ENCODE results near the gene KCNJ12. TPM values are rescaled to one million over a fixed set of nuclear protein-coding genes. Genes with fewer than 3 reads are reported as not detected.
"Not testable (repeated sequence)": the region's sequence is repeated elsewhere in the genome, so short reads cannot be mapped to it uniquely, and the experiment has no call there.

Gene KCNJ12
- polyA plus RNA-seq, 3 donors, result not detected

DNA sequence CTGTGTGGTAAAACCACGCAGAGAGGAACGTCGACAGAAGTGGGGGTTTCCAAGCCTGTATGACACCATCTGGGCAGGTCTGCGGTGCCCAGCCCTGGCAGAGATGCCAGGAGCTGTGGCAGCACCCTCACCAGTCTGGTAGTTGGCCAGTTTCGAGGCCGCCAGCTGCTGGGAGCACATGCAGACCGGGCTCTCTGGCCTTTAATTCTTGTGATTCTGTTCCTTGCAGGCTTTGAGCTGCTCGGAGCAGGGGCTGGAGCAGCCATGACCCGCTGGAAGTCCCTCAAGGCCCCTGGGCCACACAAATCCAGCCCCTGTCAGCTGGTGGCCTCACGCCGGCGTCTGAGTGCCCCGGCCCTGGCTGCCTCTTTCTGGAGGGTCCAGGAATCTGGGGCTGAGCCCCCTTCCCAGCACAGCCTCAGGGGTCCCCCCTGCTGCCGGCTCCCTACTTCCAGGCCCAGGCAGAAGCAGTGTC lies 36.1 kb downstream of the KCNJ12 start:
- H3K4me3 Mint-ChIP-seq; H3K27ac ChIP-seq (ENCODE audit: low read depth in 1 of 2, low read length in 2 of 2); H3K4me2 ChIP-seq (replicated peaks; ENCODE audit: extremely low read depth, low read length, poor library complexity, severe bottlenecking); H3K4me1 Mint-ChIP-seq; H3K36me3 ChIP-seq (replicated peaks in 1 of 2; ENCODE audit: control insufficient read depth in 1 of 2, insufficient read depth in 2 of 2, low read length in 2 of 2); H3K27ac Mint-ChIP-seq; H3K9ac ChIP-seq (ENCODE audit: insufficient read depth, low read length, poor library complexity, severe bottlenecking); H3K27me3 ChIP-seq (ENCODE audit: control insufficient read depth in 2 of 2, insufficient read depth in 2 of 2, low read length in 2 of 2); H3K9me3 ChIP-seq (replicated peaks in 1 of 2; ENCODE audit: control insufficient read depth in 1 of 2, insufficient read depth in 1 of 2, low read length in 2 of 2); H3K79me2 ChIP-seq (ENCODE audit: insufficient read depth, low read length); H3K27me3 Mint-ChIP-seq (ENCODE audit: low read depth in 3 of 3); H4K20me1 ChIP-seq (ENCODE audit: insufficient read depth, low read length); DNase-seq; H2AFZ ChIP-seq (ENCODE audit: insufficient read depth, low read depth, low read length, poor library complexity, severe bottlenecking); intact Hi-C loops (cut with micrococcal nuclease); H3K36me3 Mint-ChIP-seq; H3K4me3 ChIP-seq (replicated peaks in 1 of 3; ENCODE audit: low read depth in 2 of 3, low read length in 3 of 3); H3K4me1 ChIP-seq (ENCODE audit: control insufficient read depth in 1 of 2, insufficient read depth in 2 of 2, low read length in 2 of 2): not testable (repeated sequence)
- 84% methylated on average over 14 of the region's 14 CpGs for WGBS (ENCODE audit: insufficient coverage)
- H3K9me3 Mint-ChIP-seq, result peaks cover 3 to 22% (median 9%) of the 10 kb centered on the region in 7 donors

GRCh38 chr17:21413570-21414279 lies 37.6 kb downstream of the KCNJ12 start:
- intact Hi-C loops (cut with micrococcal nuclease); DNase-seq; H3K4me1 Mint-ChIP-seq; H3K27ac Mint-ChIP-seq; H3K36me3 Mint-ChIP-seq; H3K4me2 ChIP-seq (replicated peaks; ENCODE audit: extremely low read depth, low read length, poor library complexity, severe bottlenecking); H3K4me1 ChIP-seq (ENCODE audit: control insufficient read depth in 1 of 2, insufficient read depth in 2 of 2, low read length in 2 of 2); H3K27me3 ChIP-seq (ENCODE audit: control insufficient read depth in 2 of 2, insufficient read depth in 2 of 2, low read length in 2 of 2); H3K79me2 ChIP-seq (ENCODE audit: insufficient read depth, low read length); H3K4me3 ChIP-seq (replicated peaks in 1 of 3; ENCODE audit: low read depth in 2 of 3, low read length in 3 of 3); H2AFZ ChIP-seq (ENCODE audit: insufficient read depth, low read depth, low read length, poor library complexity, severe bottlenecking); H3K9ac ChIP-seq (ENCODE audit: insufficient read depth, low read length, poor library complexity, severe bottlenecking); H3K36me3 ChIP-seq (replicated peaks in 1 of 2; ENCODE audit: control insufficient read depth in 1 of 2, insufficient read depth in 2 of 2, low read length in 2 of 2); H3K27me3 Mint-ChIP-seq (ENCODE audit: low read depth in 3 of 3); H3K9me3 ChIP-seq (replicated peaks in 1 of 2; ENCODE audit: control insufficient read depth in 1 of 2, insufficient read depth in 1 of 2, low read length in 2 of 2); H4K20me1 ChIP-seq (ENCODE audit: insufficient read depth, low read length); H3K27ac ChIP-seq (ENCODE audit: low read depth in 1 of 2, low read length in 2 of 2); H3K4me3 Mint-ChIP-seq: not testable (repeated sequence)
- WGBS (ENCODE audit: insufficient coverage), result 61% methylated on average over 2 of the region's 11 CpGs
- H3K9me3 Mint-ChIP-seq, result peaks cover 3 to 20% (median 6%) of the 10 kb centered on the region in 7 donors

DNA sequence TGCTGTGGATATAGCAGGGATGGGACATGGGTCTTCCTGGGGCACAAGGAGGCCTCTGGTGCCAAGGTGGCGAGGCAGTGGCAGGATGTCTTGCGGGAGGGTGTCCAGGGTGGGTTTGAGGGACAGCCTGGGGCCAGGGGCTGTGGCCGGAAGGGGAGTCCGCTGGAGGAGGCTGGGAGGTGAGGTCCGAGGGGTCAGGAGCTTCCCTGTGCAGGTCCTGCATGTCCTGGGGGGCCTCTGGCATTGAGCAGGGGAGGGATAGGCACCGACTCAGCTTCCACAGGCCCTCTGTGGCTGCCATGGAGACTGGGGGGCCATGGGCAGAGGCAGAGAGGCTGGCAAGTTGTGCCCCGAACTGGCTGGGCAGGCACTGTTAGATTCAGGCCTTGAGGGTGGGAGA lies 38.5 kb downstream of the KCNJ12 start:
- H4K20me1 ChIP-seq (ENCODE audit: insufficient read depth, low read length); H3K4me3 ChIP-seq (replicated peaks in 1 of 3; ENCODE audit: low read depth in 2 of 3, low read length in 3 of 3); H3K4me1 Mint-ChIP-seq; H3K36me3 ChIP-seq (replicated peaks in 1 of 2; ENCODE audit: control insufficient read depth in 1 of 2, insufficient read depth in 2 of 2, low read length in 2 of 2); H3K9ac ChIP-seq (ENCODE audit: insufficient read depth, low read length, poor library complexity, severe bottlenecking); H3K27ac ChIP-seq (ENCODE audit: low read depth in 1 of 2, low read length in 2 of 2); H3K4me2 ChIP-seq (replicated peaks; ENCODE audit: extremely low read depth, low read length, poor library complexity, severe bottlenecking); H2AFZ ChIP-seq (ENCODE audit: insufficient read depth, low read depth, low read length, poor library complexity, severe bottlenecking); H3K4me1 ChIP-seq (ENCODE audit: control insufficient read depth in 1 of 2, insufficient read depth in 2 of 2, low read length in 2 of 2); H3K4me3 Mint-ChIP-seq; H3K27me3 ChIP-seq (ENCODE audit: control insufficient read depth in 2 of 2, insufficient read depth in 2 of 2, low read length in 2 of 2); H3K9me3 ChIP-seq (replicated peaks in 1 of 2; ENCODE audit: control insufficient read depth in 1 of 2, insufficient read depth in 1 of 2, low read length in 2 of 2); H3K79me2 ChIP-seq (ENCODE audit: insufficient read depth, low read length); H3K27me3 Mint-ChIP-seq (ENCODE audit: low read depth in 3 of 3); DNase-seq; intact Hi-C loops (cut with micrococcal nuclease); H3K36me3 Mint-ChIP-seq: not testable (repeated sequence)
- Mint-ChIP-seq H3K27ac (peak overlapping the region in 1 of 7 donors; percentile 64), H3K9me3 (peaks cover 0 to 14% (median 6%) of the 10 kb centered on the region in 7 donors)
- WGBS (ENCODE audit: insufficient coverage), result 69% methylated on average over 6 of the region's 7 CpGs

GRCh38 chr17:21415166-21415990 lies 39.2 kb downstream of the KCNJ12 start:
- H3K4me2 ChIP-seq (replicated peaks; ENCODE audit: extremely low read depth, low read length, poor library complexity, severe bottlenecking); H3K79me2 ChIP-seq (ENCODE audit: insufficient read depth, low read length); H3K4me1 ChIP-seq (ENCODE audit: control insufficient read depth in 1 of 2, insufficient read depth in 2 of 2, low read length in 2 of 2); H3K4me3 Mint-ChIP-seq; H3K36me3 ChIP-seq (replicated peaks in 1 of 2; ENCODE audit: control insufficient read depth in 1 of 2, insufficient read depth in 2 of 2, low read length in 2 of 2); H3K36me3 Mint-ChIP-seq; H2AFZ ChIP-seq (ENCODE audit: insufficient read depth, low read depth, low read length, poor library complexity, severe bottlenecking); H3K27ac ChIP-seq (ENCODE audit: low read depth in 1 of 2, low read length in 2 of 2); H3K27me3 ChIP-seq (ENCODE audit: control insufficient read depth in 2 of 2, insufficient read depth in 2 of 2, low read length in 2 of 2); H3K9me3 ChIP-seq (replicated peaks in 1 of 2; ENCODE audit: control insufficient read depth in 1 of 2, insufficient read depth in 1 of 2, low read length in 2 of 2); H3K4me1 Mint-ChIP-seq; H4K20me1 ChIP-seq (ENCODE audit: insufficient read depth, low read length); H3K27me3 Mint-ChIP-seq (ENCODE audit: low read depth in 3 of 3); H3K4me3 ChIP-seq (replicated peaks in 1 of 3; ENCODE audit: low read depth in 2 of 3, low read length in 3 of 3); DNase-seq; intact Hi-C loops (cut with micrococcal nuclease); H3K9ac ChIP-seq (ENCODE audit: insufficient read depth, low read length, poor library complexity, severe bottlenecking): not testable (repeated sequence)
- Mint-ChIP-seq H3K9me3 (peaks cover 0 to 14% (median 6%) of the 10 kb centered on the region in 7 donors), H3K27ac (peak overlapping the region in 2 of 7 donors; percentile 11 to 64)
- WGBS (ENCODE audit: insufficient coverage), result 92% methylated on average over 31 of the region's 58 CpGs

Data from CD14-positive monocyte (primary cell).